Mesenchymal stem cell (in vitro differentiated cells and primary cell): ENCODE data around the gene CCL22.

Experiments
- DNase-seq: peaks from one replicate; pipeline ENCODE4 v3.0.0-alpha.2; 2013
- H2AFZ ChIP-seq: one replicate; pipeline ENCODE4 v1.6.1; 2013; ENCODE audit warnings: low read depth, mild to moderate bottlenecking, control low read depth, inconsistent platforms, low read length, moderate library complexity
- H2AK5ac ChIP-seq: 2 replicates; pipeline ENCODE4 v1.6.1; 2013; ENCODE audit warnings: low read length, moderate library complexity, mild to moderate bottlenecking, inconsistent platforms; ENCODE audit not compliant: severe bottlenecking
- H2BK120ac ChIP-seq: one replicate; pipeline ENCODE4 v1.6.1; 2013; ENCODE audit warnings: low read depth, mild to moderate bottlenecking, inconsistent platforms, low read length, moderate library complexity
- H2BK12ac ChIP-seq, 2 experiments: one replicate each; pipeline ENCODE4 v1.6.1; 2013; ENCODE audit warnings: inconsistent platforms in 2 of 2, low read length in 2 of 2, mild to moderate bottlenecking in 2 of 2, moderate library complexity in 2 of 2, control low read depth in 1 of 2
- H2BK15ac ChIP-seq: one replicate; pipeline ENCODE4 v1.6.1; 2013; ENCODE audit warnings: mild to moderate bottlenecking, low read depth, inconsistent platforms; ENCODE audit not compliant: poor library complexity, severe bottlenecking
- H2BK5ac ChIP-seq: 2 replicates; pipeline ENCODE4 v1.6.1; 2013; ENCODE audit warnings: low read depth, mild to moderate bottlenecking, low read length, control low read depth, inconsistent platforms; ENCODE audit not compliant: poor library complexity, severe bottlenecking
- H3K14ac ChIP-seq, 2 experiments: one replicate each; pipeline ENCODE4 v1.6.1; 2013; ENCODE audit warnings: inconsistent platforms in 2 of 2, low read length in 2 of 2, control low read depth in 1 of 2, mild to moderate bottlenecking in 1 of 2, moderate library complexity in 1 of 2
- H3K18ac ChIP-seq, 2 experiments: one replicate each; pipeline ENCODE4 v1.6.1; 2013; ENCODE audit warnings: inconsistent platforms in 2 of 2, low read length in 2 of 2, control low read depth in 1 of 2, low read depth in 1 of 2, mild to moderate bottlenecking in 1 of 2
- H3K23ac ChIP-seq, 2 experiments: one replicate each; pipeline ENCODE4 v1.6.1; 2013; ENCODE audit warnings: inconsistent platforms in 2 of 2, low read length in 2 of 2, mild to moderate bottlenecking in 2 of 2, moderate library complexity in 2 of 2, control low read depth in 1 of 2
- H3K27ac ChIP-seq: 2 replicates; pipeline ENCODE4 v1.5.1; 2013; ENCODE audit warnings: mild to moderate bottlenecking, moderate library complexity, low read length, control low read depth, inconsistent platforms; ENCODE audit not compliant: poor library complexity, severe bottlenecking
- H3K27me3 ChIP-seq, 2 experiments: 2 replicates each; pipeline versions ENCODE4 v1.6.1 to v1.7.0; 2013; ENCODE audit warnings: low read length in 2 of 2, mild to moderate bottlenecking in 2 of 2, moderate library complexity in 2 of 2, control low read depth in 1 of 2, inconsistent platforms in 1 of 2; ENCODE audit not compliant: control insufficient read depth in 1 of 2, insufficient read depth in 1 of 2
- H3K36me3 ChIP-seq, 2 experiments: 2 replicates each; pipeline versions ENCODE4 v1.6.1 to v1.7.0; 2013; ENCODE audit warnings: low read length in 2 of 2, control low read depth in 1 of 2, inconsistent platforms in 1 of 2, low read depth in 1 of 2, mild to moderate bottlenecking in 1 of 2; ENCODE audit not compliant: insufficient read depth in 2 of 2, control insufficient read depth in 1 of 2
- H3K4ac ChIP-seq, 2 experiments: one replicate each; pipeline ENCODE4 v1.6.1; 2013; ENCODE audit warnings: inconsistent platforms in 2 of 2, low read length in 2 of 2, mild to moderate bottlenecking in 2 of 2, moderate library complexity in 2 of 2, control low read depth in 1 of 2, low read depth in 1 of 2
- H3K4me1 ChIP-seq: 2 replicates; pipeline ENCODE4 v1.6.1; 2013; ENCODE audit warnings: low read depth, low read length, control low read depth; ENCODE audit not compliant: control insufficient read depth, insufficient read depth
- H3K4me2 ChIP-seq: 2 replicates; pipeline ENCODE4 v1.6.1; 2013; ENCODE audit warnings: low read length, mild to moderate bottlenecking, inconsistent platforms; ENCODE audit not compliant: poor library complexity, severe bottlenecking
- H3K4me3 ChIP-seq, 2 experiments: 2 replicates each; pipeline versions ENCODE4 v1.5.1 to v1.7.0; 2013; ENCODE audit warnings: low read length in 2 of 2, mild to moderate bottlenecking in 2 of 2, control low read depth in 1 of 2, low read depth in 1 of 2; ENCODE audit not compliant: insufficient read depth in 1 of 2
- H3K79me1 ChIP-seq: replicated peaks from 2 replicates; pipeline ENCODE4 v1.6.1; 2013; ENCODE audit warnings: mild to moderate bottlenecking, control low read depth, low read length, inconsistent platforms; ENCODE audit not compliant: poor library complexity, severe bottlenecking
- H3K9ac ChIP-seq: 2 replicates; pipeline ENCODE4 v1.7.0; 2013; ENCODE audit warnings: mild to moderate bottlenecking, low read length, moderate library complexity
- H3K9me3 ChIP-seq: 2 replicates; pipeline ENCODE4 v1.7.0; 2013; ENCODE audit warnings: mild to moderate bottlenecking, low read length; ENCODE audit not compliant: control insufficient read depth
- H4K8ac ChIP-seq: one replicate; pipeline ENCODE4 v1.6.1; 2013; ENCODE audit warnings: inconsistent platforms, mild to moderate bottlenecking, low read length, moderate library complexity
- H4K91ac ChIP-seq: one replicate; pipeline ENCODE4 v1.6.1; 2013; ENCODE audit warnings: mild to moderate bottlenecking, low read length, inconsistent platforms
- WGBS: methylation state at CpG from one replicate; pipeline ENCODE4 v1.1.7; 2013; ENCODE audit warnings: mixed read lengths; 5-methylcytosine and 5-hydroxymethylcytosine counted together

The CCL22 gene

DNA sequence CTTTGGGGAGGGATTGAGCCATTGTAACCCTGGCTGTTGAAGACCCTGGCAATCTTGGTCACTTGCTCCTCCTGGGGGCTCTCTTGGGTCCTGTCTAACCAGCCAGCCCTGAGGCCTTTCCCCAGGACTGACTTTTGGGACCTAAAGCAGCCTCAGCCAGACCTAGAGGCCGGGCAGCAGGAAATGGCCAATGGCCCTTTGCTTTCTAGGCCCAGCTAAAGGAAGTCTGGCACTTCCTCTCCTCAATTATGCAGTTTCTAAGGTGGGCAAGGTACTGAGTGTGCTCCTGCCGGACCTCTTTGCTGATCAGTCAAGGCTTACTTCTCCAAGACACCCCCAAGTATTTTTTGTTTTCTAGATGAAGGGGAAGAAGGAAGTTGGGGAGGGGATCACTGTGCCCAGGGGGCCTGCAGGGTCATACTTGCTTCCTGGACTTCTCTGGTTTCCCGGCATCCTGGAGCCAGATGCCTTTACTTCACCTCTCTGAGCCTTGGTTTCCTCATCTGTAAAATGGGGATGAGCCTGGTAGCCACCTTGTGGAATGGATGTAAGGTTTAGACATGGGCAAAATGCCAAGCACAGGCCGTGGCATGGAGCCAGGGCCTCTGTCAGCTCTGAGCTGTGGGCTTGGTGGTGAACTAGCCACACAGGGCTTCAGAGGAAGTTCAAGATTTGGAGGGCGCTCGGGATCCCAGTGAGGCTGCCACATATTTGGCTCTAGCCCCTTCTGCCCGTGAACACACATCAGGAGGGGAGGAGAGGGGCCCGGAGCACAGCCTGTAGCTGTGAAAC lies 22.3 kb downstream of the CCL22 start:
- H2BK15ac ChIP-seq: no peak overlapping the region
- peaks cover 0 to 49% of the 10 kb centered on the region in 2 experiments for H3K36me3 ChIP-seq
- H3K4me1 ChIP-seq: peaks cover 35% of the 10 kb centered on the region
- H3K9me3 ChIP-seq: no peaks in the 10 kb centered on the region
- no peak overlapping the region for H2BK120ac ChIP-seq
- H3K9ac ChIP-seq: no peak overlapping the region
- peak overlapping the region in 1 of 2 experiments; percentile 26 for H2BK12ac ChIP-seq
- no peak overlapping the region for H4K91ac ChIP-seq
- H4K8ac ChIP-seq: peak overlapping the region; percentile 56
- H3K14ac ChIP-seq: no peak overlapping the region
- 89% methylated on average over 7 of the region's 8 CpGs for WGBS
- H2BK5ac ChIP-seq: no peak overlapping the region
- H3K4me2 ChIP-seq: no peak overlapping the region
- no peak overlapping the region for H3K18ac ChIP-seq
- no peak overlapping the region for H3K27ac ChIP-seq
- H3K23ac ChIP-seq: no peak overlapping the region
- H3K79me1 ChIP-seq: peaks cover 34% of the 10 kb centered on the region
- H2AFZ ChIP-seq: no peak overlapping the region
- H3K4me3 ChIP-seq: no peak overlapping the region
- peak overlapping the region; percentile 6 to 15 for H3K4ac ChIP-seq
- DNase-seq: no peak
- H2AK5ac ChIP-seq: no peak overlapping the region
- H3K27me3 ChIP-seq: peaks cover 0 to 11% of the 10 kb centered on the region in 2 experiments

DNA sequence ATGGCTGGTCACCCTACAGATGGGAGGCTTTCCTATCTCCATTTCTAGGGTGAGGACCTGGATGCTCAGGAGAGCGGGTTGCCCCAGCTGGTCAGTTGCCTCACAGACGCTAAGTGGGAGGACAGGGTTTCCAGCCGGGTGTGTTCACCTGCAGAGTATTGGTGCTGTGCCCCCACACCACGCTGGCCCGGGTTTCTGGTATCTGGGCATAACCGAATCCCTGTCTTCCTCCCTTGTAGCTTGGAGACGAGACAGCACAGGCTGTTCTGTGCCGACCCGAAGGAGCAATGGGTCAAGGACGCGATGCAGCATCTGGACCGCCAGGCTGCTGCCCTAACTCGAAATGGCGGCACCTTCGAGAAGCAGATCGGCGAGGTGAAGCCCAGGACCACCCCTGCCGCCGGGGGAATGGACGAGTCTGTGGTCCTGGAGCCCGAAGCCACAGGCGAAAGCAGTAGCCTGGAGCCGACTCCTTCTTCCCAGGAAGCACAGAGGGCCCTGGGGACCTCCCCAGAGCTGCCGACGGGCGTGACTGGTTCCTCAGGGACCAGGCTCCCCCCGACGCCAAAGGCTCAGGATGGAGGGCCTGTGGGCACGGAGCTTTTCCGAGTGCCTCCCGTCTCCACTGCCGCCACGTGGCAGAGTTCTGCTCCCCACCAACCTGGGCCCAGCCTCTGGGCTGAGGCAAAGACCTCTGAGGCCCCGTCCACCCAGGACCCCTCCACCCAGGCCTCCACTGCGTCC lies 23.4 kb downstream of the CCL22 start:
- H3K4me3 ChIP-seq: no peak overlapping the region
- no peak overlapping the region for H2AK5ac ChIP-seq
- no peak overlapping the region for H3K18ac ChIP-seq
- H3K4ac ChIP-seq: no peak overlapping the region
- H3K9me3 ChIP-seq: no peaks in the 10 kb centered on the region
- H2AFZ ChIP-seq: no peak overlapping the region
- DNase-seq: no peak
- H3K14ac ChIP-seq: no peak overlapping the region
- no peak overlapping the region for H3K4me2 ChIP-seq
- WGBS: 96% methylated on average over 35 of the region's 35 CpGs
- H3K23ac ChIP-seq: no peak overlapping the region
- peaks cover 0 to 7% of the 10 kb centered on the region in 2 experiments for H3K27me3 ChIP-seq
- H3K27ac ChIP-seq: no peak overlapping the region
- peaks cover 0 to 47% of the 10 kb centered on the region in 2 experiments for H3K36me3 ChIP-seq
- peaks cover 29% of the 10 kb centered on the region for H3K79me1 ChIP-seq
- no peak overlapping the region for H2BK5ac ChIP-seq
- H2BK120ac ChIP-seq: peak overlapping the region; percentile 52
- H2BK12ac ChIP-seq: peak overlapping the region in 1 of 2 experiments; percentile 24
- no peak overlapping the region for H4K91ac ChIP-seq
- H3K4me1 ChIP-seq: peaks cover 36% of the 10 kb centered on the region
- H4K8ac ChIP-seq: no peak overlapping the region
- no peak overlapping the region for H2BK15ac ChIP-seq
- H3K9ac ChIP-seq: no peak overlapping the region

- H2BK12ac ChIP-seq: no peak overlapping the region
- H3K23ac ChIP-seq: no peak overlapping the region
- no peak overlapping the region for H2AFZ ChIP-seq
- peaks cover 26% of the 10 kb centered on the region for H3K79me1 ChIP-seq
- H4K8ac ChIP-seq: no peak overlapping the region
- H3K9ac ChIP-seq: no peak overlapping the region
- H3K4me1 ChIP-seq: peaks cover 30% of the 10 kb centered on the region
- H4K91ac ChIP-seq: no peak overlapping the region
- H3K4me3 ChIP-seq: no peak overlapping the region
- no peak overlapping the region for H3K4ac ChIP-seq
- H2BK15ac ChIP-seq: peak overlapping the region; percentile 65
- no peak for DNase-seq
- H3K27ac ChIP-seq: no peak overlapping the region
- no peak overlapping the region for H2BK5ac ChIP-seq
- no peak overlapping the region for H3K18ac ChIP-seq
- no peak overlapping the region for H2BK120ac ChIP-seq
- H3K4me2 ChIP-seq: no peak overlapping the region
- H3K27me3 ChIP-seq: peaks cover 0 to 6% of the 10 kb centered on the region in 2 experiments
- H3K14ac ChIP-seq: no peak overlapping the region
- 91% methylated on average over 15 of the region's 16 CpGs for WGBS
- H2AK5ac ChIP-seq: no peak overlapping the region
- peaks cover 0 to 43% of the 10 kb centered on the region in 2 experiments for H3K36me3 ChIP-seq
- H3K9me3 ChIP-seq: no peaks in the 10 kb centered on the region
Observed at GRCh38 chr16:57382535-57383275, 24.1 kb downstream of the CCL22 start.
